Right ventricle myocardium inferior (tissue), 1 donor: ENCODE data around the gene LCE1F. TPM values are rescaled to one million over a fixed set of nuclear protein-coding genes. Genes with fewer than 3 reads are reported as not detected.

Experiments used
- ATAC-seq: fragments of 200-7000 bp; cut with Tn5 transposase; one replicate; pipeline ENCODE4 v1.9.1; 2020; ENCODE audit warnings: mild to moderate bottlenecking, moderate library complexity
- DNase-seq: peaks from one replicate; pipeline ENCODE4 v3.0.0; 2021; ENCODE audit errors: missing footprints
- intact Hi-C: fragments of 100-400 bp; cut with DNase I; formaldehyde crosslinking; loops from one replicate; pipeline ENCODE4 v1.11.0; 2022
- total RNA-seq: library from RNA; stranded (reverse); fragmentation: NEBNext Ultra II Directional; extraction: Animal tissue kit (Norgen Biotek cat#: 25700); gene quantifications from one replicate; pipeline ENCODE4 v1.2.1, GENCODE V29; 2021
- donor health status: DM: no; HTN: yes; CAD: no; lungs with severe emphysema.

Gene LCE1F
- total RNA-seq, 1 donor from 2014 or later = not detected

- intact Hi-C loops = no loop called here
- no peak for DNase-seq
- ATAC-seq = no peak
Observed at GRCh38 chr1:152768847-152769533, 6.0 kb upstream of the LCE1F start.

- no peak for ATAC-seq
- intact Hi-C loops = no loop called here
- DNase-seq = no peak
Observed at GRCh38 chr1:152770411-152770810, 4.5 kb upstream of the LCE1F start.

GRCh38 chr1:152776361-152776760, 1.4 kb downstream of the LCE1F start:
- no peak for ATAC-seq
- intact Hi-C loops = no loop called here
- DNase-seq = no peak

- no peak for ATAC-seq
- DNase-seq = no peak
- intact Hi-C loops = no loop called here
Observed at GRCh38 chr1:152777510-152778137, 2.7 kb downstream of the LCE1F start.

GRCh38 chr1:152783095-152783494, 8.2 kb downstream of the LCE1F start:
- DNase-seq (no peak), ATAC-seq (no peak)
- intact Hi-C loops = no loop called here

- ATAC-seq (no peak), DNase-seq (no peak)
- intact Hi-C loops = no loop called here
Observed at GRCh38 chr1:152786077-152786476, 11.1 kb downstream of the LCE1F start, which contains the start of gene LCE1E. Gene LCE1E, plus strand, starts transcription at chr1:152786257. Its CDS starts 1,043 bp downstream, at chr1:152787300.

GRCh38 chr1:152795686-152796085, 20.7 kb downstream of the LCE1F start:
- no peak for DNase-seq
- intact Hi-C loops = no loop called here
- ATAC-seq = no peak

- intact Hi-C loops = no loop called here
- ATAC-seq (no peak), DNase-seq (no peak)
Observed at GRCh38 chr1:152796421-152796820, 21.5 kb downstream of the LCE1F start, which contains the start of gene LCE1D. Gene LCE1D, plus strand, starts transcription at chr1:152796721. Its CDS starts 1,074 bp downstream, at chr1:152797795.

- DNase-seq = no peak
- no peak for ATAC-seq
- intact Hi-C loops = no loop called here
Observed at GRCh38 chr1:152801333-152801732, 26.4 kb downstream of the LCE1F start.

- DNase-seq = no peak
- intact Hi-C loops = no loop called here
- no peak for ATAC-seq
Observed at GRCh38 chr1:152806576-152806975, 31.6 kb downstream of the LCE1F start, which contains the start of gene LCE1C. Gene LCE1C, minus strand, starts transcription at chr1:152806651. Its CDS starts 1,173 bp downstream, at chr1:152805478.

GRCh38 chr1:152811050-152811449, 36.1 kb downstream of the LCE1F start:
- ATAC-seq (no peak), DNase-seq (no peak)
- intact Hi-C loops = no loop called here

- DNase-seq (no peak), ATAC-seq (no peak)
- intact Hi-C loops = no loop called here
Observed at GRCh38 chr1:152811671-152812070, 36.7 kb downstream of the LCE1F start, which contains the start of gene LCE1B. Gene LCE1B, plus strand, starts transcription at chr1:152811971. Its CDS starts 476 bp downstream, at chr1:152812447.

GRCh38 chr1:152817309-152817708, 42.4 kb downstream of the LCE1F start:
- ATAC-seq (no peak), DNase-seq (no peak)
- intact Hi-C loops = no loop called here

- no peak for DNase-seq
- no peak for ATAC-seq
- intact Hi-C loops = no loop called here
Observed at GRCh38 chr1:152823294-152823693, 48.4 kb downstream of the LCE1F start.

- intact Hi-C loops = no loop called here
- no peak for ATAC-seq
Observed at GRCh38 chr1:152824964-152825363, 50.0 kb downstream of the LCE1F start.

More at GRCh38 chr1:152824964-152825363, 50.0 kb downstream of the LCE1F start:
- no peak for DNase-seq

Other genes starting within 250 kb of the LCE1F start
- not detected for gene LCE3E, start 208.4 kb upstream of the LCE1F start, total RNA-seq
- not detected for gene LCE3D, start 194.6 kb upstream of the LCE1F start, total RNA-seq
- not detected for gene LCE3C, start 174.9 kb upstream of the LCE1F start, total RNA-seq
- not detected for gene LCE3B, start 161.3 kb upstream of the LCE1F start, total RNA-seq
- gene LCE3A, start 152.0 kb upstream of the LCE1F start, total RNA-seq = not detected
- not detected for gene LCE2D, start 111.8 kb upstream of the LCE1F start, total RNA-seq
- not detected for gene LCE2C, start 99.9 kb upstream of the LCE1F start, total RNA-seq
- gene LCE2B, start 89.0 kb upstream of the LCE1F start, total RNA-seq = not detected
- gene LCE2A, start 76.8 kb upstream of the LCE1F start, total RNA-seq = not detected
- gene LCE4A, start 67.0 kb upstream of the LCE1F start, total RNA-seq = not detected
- not detected for gene KPRP, start 17.1 kb upstream of the LCE1F start, total RNA-seq
- not detected for gene LCE1E, start 11.1 kb downstream of the LCE1F start, total RNA-seq
- gene LCE1D, start 21.6 kb downstream of the LCE1F start, total RNA-seq = not detected
- not detected for gene LCE1C, start 31.5 kb downstream of the LCE1F start, total RNA-seq
- not detected for gene LCE1B, start 36.8 kb downstream of the LCE1F start, total RNA-seq
- not detected for gene LCE1A, start 52.3 kb downstream of the LCE1F start, total RNA-seq
- not detected for gene LCE6A, start 67.7 kb downstream of the LCE1F start, total RNA-seq
- gene LCE7A, start 84.9 kb downstream of the LCE1F start, total RNA-seq = not detected
- not detected for gene SMCP, start 103.2 kb downstream of the LCE1F start, total RNA-seq
- not detected for gene IVL, start 133.4 kb downstream of the LCE1F start, total RNA-seq
- gene SPRR5, start 172.1 kb downstream of the LCE1F start, total RNA-seq = not detected
- gene SPRR4, start 195.5 kb downstream of the LCE1F start, total RNA-seq = not detected
- not detected for gene SPRR1A, start 208.9 kb downstream of the LCE1F start, total RNA-seq
- not detected for gene SPRR3, start 226.6 kb downstream of the LCE1F start, total RNA-seq